MM.1S (cell line): ENCODE data around the gene TAF1B.

ENCODE experiments used
- DNase-seq: peaks from one replicate; pipeline ENCODE4 v3.0.0-alpha.2; 2015
- H2AFZ ChIP-seq: fragments of 300-600 bp; sonication (generic); 2 replicates; pipeline ENCODE4 v1.6.0; 2016; ENCODE audit warnings: antibody characterized with exemption, low read length
- H3F3A ChIP-seq: fragments of 300-600 bp; sonication (generic); 2 replicates; pipeline ENCODE4 v1.6.1; 2016; ENCODE audit warnings: mild to moderate bottlenecking, antibody characterized with exemption, low read length, moderate library complexity, mixed read lengths; ENCODE audit not compliant: insufficient read depth
- H3K27ac ChIP-seq: fragments of 300-600 bp; sonication (generic); 2 replicates; pipeline ENCODE4 v1.5.1; 2016; ENCODE audit warnings: mild to moderate bottlenecking, low read length
- H3K27me3 ChIP-seq: fragments of 300-600 bp; sonication (generic); replicated peaks from 2 replicates; pipeline ENCODE4 v1.6.0; 2016; ENCODE audit warnings: low read length; ENCODE audit not compliant: insufficient read depth
- H3K36me3 ChIP-seq: fragments of 300-600 bp; sonication (generic); replicated peaks from 2 replicates; pipeline ENCODE4 v1.6.1; 2016; ENCODE audit warnings: mild to moderate bottlenecking, low read length, mixed read lengths; ENCODE audit not compliant: insufficient read depth
- H3K4me1 ChIP-seq: fragments of 300-600 bp; sonication (generic); 2 replicates; pipeline ENCODE4 v1.6.1; 2016; ENCODE audit warnings: low read length, mixed read lengths
- H3K4me2 ChIP-seq: fragments of 300-600 bp; sonication (generic); 2 replicates; pipeline ENCODE4 v1.6.0; 2016; ENCODE audit warnings: low read depth, low read length
- H3K4me3 ChIP-seq: fragments of 300-600 bp; sonication (generic); 2 replicates; pipeline ENCODE4 v1.5.1; 2016; ENCODE audit warnings: low read length, mixed read lengths
- H3K79me2 ChIP-seq: fragments of 300-600 bp; sonication (generic); 2 replicates; pipeline ENCODE4 v1.6.1; 2016; ENCODE audit warnings: mixed run types, low read length, mixed read lengths
- H3K9ac ChIP-seq: fragments of 300-600 bp; sonication (generic); 2 replicates; pipeline ENCODE4 v1.6.1; 2016; ENCODE audit warnings: low read length, mixed read lengths
- H3K9me2 ChIP-seq: fragments of 300-600 bp; sonication (generic); replicated peaks from 2 replicates; pipeline ENCODE4 v1.6.1; 2016; ENCODE audit warnings: mild to moderate bottlenecking, low read length, mixed read lengths; ENCODE audit not compliant: insufficient read depth
- H3K9me3 ChIP-seq: fragments of 300-600 bp; sonication (generic); replicated peaks from 2 replicates; pipeline ENCODE4 v1.6.1; 2016; ENCODE audit warnings: mild to moderate bottlenecking, low read length, mixed read lengths; ENCODE audit not compliant: insufficient read depth
- H4K20me1 ChIP-seq: fragments of 300-600 bp; sonication (generic); 2 replicates; pipeline ENCODE4 v1.6.1; 2016; ENCODE audit warnings: mild to moderate bottlenecking, low read length, moderate library complexity, mixed read lengths; ENCODE audit not compliant: insufficient read depth
- EZH2 ChIP-seq: fragments of 300-600 bp; sonication (generic); optimal IDR thresholded peaks from 2 replicates; pipeline ENCODE3; 2017; ENCODE audit warnings: low read depth, mild to moderate bottlenecking, antibody characterized with exemption, low read length, mixed read lengths
- EZH2phosphoT487 ChIP-seq: fragments of 300-600 bp; sonication (generic); IDR thresholded peaks from 2 replicates; pipeline ENCODE4 v1.6.1; 2018; ENCODE audit warnings: antibody characterized with exemption, low read length
- TF ChIP-seq, protein P1 (sequence below): fragments of 300-600 bp; sonication (generic); IDR thresholded peaks from 2 replicates; pipeline ENCODE4 v1.5.1; 2016; ENCODE audit warnings: antibody characterized with exemption, low read length, mixed read lengths

Gene TAF1B

DNA sequence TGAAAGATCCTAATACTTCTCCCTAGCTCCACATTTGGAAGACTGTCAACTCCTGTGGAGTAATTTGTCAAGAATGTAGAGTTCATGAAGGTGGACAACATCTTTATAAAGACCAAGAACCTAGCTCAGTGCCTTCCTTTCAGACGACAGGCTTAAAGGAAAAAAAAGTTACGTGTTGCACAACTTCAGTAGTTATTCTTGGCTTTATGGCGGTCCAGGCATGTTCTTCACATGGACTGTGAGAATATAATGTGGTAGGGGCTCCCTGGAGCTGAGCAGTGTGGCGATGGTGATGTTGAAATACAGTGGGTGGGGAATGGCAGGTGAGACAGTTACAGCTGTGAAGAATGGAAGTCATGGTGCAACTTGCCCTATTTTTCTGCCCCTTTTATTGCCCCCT lies 3.9 kb downstream of the TAF1B start:
- no peak overlapping the region for H3K27ac ChIP-seq
- H3K36me3 ChIP-seq, result peaks cover 9% of the 10 kb centered on the region; the same call in 1 of the 2 replicates
- TF ChIP-seq, protein P1, sequence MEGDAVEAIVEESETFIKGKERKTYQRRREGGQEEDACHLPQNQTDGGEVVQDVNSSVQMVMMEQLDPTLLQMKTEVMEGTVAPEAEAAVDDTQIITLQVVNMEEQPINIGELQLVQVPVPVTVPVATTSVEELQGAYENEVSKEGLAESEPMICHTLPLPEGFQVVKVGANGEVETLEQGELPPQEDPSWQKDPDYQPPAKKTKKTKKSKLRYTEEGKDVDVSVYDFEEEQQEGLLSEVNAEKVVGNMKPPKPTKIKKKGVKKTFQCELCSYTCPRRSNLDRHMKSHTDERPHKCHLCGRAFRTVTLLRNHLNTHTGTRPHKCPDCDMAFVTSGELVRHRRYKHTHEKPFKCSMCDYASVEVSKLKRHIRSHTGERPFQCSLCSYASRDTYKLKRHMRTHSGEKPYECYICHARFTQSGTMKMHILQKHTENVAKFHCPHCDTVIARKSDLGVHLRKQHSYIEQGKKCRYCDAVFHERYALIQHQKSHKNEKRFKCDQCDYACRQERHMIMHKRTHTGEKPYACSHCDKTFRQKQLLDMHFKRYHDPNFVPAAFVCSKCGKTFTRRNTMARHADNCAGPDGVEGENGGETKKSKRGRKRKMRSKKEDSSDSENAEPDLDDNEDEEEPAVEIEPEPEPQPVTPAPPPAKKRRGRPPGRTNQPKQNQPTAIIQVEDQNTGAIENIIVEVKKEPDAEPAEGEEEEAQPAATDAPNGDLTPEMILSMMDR, result no peak
- H3K4me3 ChIP-seq, result no peak overlapping the region
- H3K9me3 ChIP-seq, result no peaks in the 10 kb centered on the region
- no peaks in the 10 kb centered on the region for H3K27me3 ChIP-seq
- no peak overlapping the region for H2AFZ ChIP-seq
- H3K9ac ChIP-seq, result no peak overlapping the region
- H3F3A ChIP-seq, result peaks cover 23% of the 10 kb centered on the region
- no peak for DNase-seq
- no peaks in the 10 kb centered on the region for H4K20me1 ChIP-seq
- H3K79me2 ChIP-seq, result peaks cover 41% of the 10 kb centered on the region
- H3K4me2 ChIP-seq, result no peak overlapping the region
- H3K9me2 ChIP-seq, result no peaks in the 10 kb centered on the region
- H3K4me1 ChIP-seq, result peaks cover 7% of the 10 kb centered on the region

DNA sequence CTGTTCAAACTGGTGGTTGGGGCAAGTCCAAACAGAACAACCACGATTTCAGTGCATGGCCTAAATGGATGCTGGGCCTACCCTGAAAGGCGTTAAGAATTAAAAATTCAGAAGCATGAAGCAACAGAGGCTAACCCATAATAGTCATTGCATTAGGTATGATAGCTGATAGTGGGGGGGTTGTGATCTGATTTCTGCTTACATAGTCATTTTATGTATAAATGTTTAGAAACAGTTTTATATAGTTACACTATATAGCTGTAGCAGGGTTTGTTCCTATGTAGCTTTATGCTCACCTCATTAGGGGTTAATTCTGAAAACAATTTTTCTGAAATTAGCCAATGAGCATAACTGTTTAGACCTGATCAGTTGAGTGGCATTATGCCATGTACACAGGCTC lies 9.6 kb downstream of the TAF1B start:
- H3K36me3 ChIP-seq, result peaks cover 24% of the 10 kb centered on the region
- no peak for TF ChIP-seq EZH2
- TF ChIP-seq, protein P1, result no peak
- no peak for TF ChIP-seq EZH2phosphoT487

DNA sequence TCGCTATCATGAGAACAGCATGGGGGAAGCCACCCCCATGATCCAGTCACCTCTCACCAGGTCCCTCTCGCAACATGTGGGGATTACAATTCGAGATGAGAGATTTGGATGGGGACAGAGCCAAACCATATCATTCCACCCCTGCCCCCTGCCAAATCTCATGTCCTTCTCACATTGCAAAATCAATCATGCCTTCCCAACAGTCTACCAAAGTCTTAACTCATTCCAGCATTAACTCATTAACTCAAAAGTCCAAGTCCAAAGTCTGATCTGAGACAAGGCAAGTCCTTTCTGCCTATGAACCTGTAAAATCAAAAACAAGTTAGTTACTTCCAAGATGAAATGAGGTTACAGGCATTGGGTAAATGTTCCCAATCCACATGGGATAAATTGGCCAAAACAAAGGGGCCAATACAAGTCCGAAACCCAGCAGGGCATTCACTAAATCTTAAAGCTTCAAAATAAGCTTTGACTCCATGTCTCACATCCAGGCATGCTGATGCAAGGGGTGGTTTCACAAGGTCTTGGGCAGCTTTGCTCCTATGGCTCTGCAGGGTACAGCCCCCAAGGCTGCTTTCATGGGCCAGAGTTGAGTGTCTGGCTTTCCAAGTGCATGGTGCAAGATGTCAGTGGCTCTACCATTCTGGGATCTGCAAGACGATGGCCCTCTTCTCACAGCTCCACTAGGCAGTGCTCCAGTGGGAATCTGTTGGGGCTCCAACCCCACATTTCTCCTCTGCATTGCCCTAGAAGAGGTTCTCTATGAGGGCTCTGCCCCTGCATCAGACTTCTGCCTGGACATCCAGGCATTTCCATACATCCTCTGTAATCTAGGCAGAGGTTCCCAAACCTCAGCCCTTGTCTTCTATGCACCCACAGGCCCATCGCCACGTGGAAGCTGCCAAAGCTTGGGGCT lies 14.8 kb downstream of the TAF1B start:
- H3K79me2 ChIP-seq, result no peaks in the 10 kb centered on the region
- no peak overlapping the region for H3K9ac ChIP-seq
- H3K4me2 ChIP-seq, result no peak overlapping the region
- no peaks in the 10 kb centered on the region for H3K9me2 ChIP-seq
- no peaks in the 10 kb centered on the region for H3K27me3 ChIP-seq
- no peaks in the 10 kb centered on the region for H3K9me3 ChIP-seq
- peaks cover 13% of the 10 kb centered on the region for H3K36me3 ChIP-seq
- H3K27ac ChIP-seq, result no peak overlapping the region
- no peak for DNase-seq
- H3K4me1 ChIP-seq, result no peaks in the 10 kb centered on the region
- H3K4me3 ChIP-seq, result no peak overlapping the region
- H3F3A ChIP-seq, result no peaks in the 10 kb centered on the region
- TF ChIP-seq EZH2phosphoT487 (no peak), EZH2 (no peak)
- TF ChIP-seq, protein P1, result no peak
- no peak overlapping the region for H2AFZ ChIP-seq
- H4K20me1 ChIP-seq, result no peaks in the 10 kb centered on the region

More for the DNA sequence above, 9.6 kb downstream of the TAF1B start:
- Histone ChIP-seq H3K27me3 (no peaks in the 10 kb centered on the region), H3K4me1 (no peaks in the 10 kb centered on the region), H3K4me2 (no peak overlapping the region), H3K9me3 (no peaks in the 10 kb centered on the region), H3K79me2 (0 out of 2 replicates have a peak, but pooled peaks cover 2% of the 10 kb centered on the region), H3K27ac (no peak overlapping the region), H3K9me2 (no peaks in the 10 kb centered on the region), H4K20me1 (no peaks in the 10 kb centered on the region), H2AFZ (no peak overlapping the region), H3K4me3 (no peak overlapping the region), H3K9ac (no peak overlapping the region), H3F3A (no peaks in the 10 kb centered on the region)
- DNase-seq, result no peak
